Measurements from ENCODE around the gene GGA3. TPM values are rescaled to one million over a fixed set of nuclear protein-coding genes. Genes with fewer than 3 reads are reported as not detected.
"Not testable (repeated sequence)": the region's sequence is repeated elsewhere in the genome, so short reads cannot be mapped to it uniquely, and the experiment has no call there.

The GGA3 gene
- total RNA-seq, 6 experiments from 2014 or later, result 12.4 to 18.9 (median 15.8) TPM

DNA sequence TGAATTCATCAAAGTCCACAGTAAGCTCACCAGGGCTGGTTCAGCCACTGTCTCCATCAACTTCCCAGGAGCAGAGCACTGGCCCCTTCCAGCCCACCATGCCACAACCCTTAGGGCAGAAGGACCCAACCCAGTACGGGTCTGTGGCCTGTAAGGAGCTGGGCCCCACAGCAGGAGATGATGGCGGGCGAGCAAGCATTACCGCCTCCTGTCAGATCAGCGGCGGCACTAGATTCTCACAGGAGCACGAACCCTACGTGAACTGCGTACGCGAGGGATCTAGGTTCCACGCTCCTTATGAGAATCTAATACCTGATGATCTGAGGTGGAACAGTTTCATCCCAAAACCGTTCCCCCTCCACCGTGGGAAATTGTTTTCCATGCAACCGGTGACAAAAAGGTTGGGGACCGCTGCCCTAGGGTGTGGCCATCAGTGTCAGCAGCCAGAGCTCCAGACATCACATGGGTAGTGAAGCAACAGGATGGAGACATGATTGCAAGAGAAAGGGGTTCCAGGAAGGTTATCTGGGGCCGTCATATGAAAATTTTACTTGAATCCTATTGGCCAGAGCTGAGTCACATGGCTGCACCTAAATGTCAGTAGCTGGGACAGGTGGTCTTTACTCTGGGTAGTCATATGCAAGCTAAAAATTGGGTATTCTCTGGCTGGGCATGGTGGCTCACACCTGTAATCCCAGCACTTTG lies 40.2 kb upstream of the GGA3 start:
- H3K36me3 ChIP-seq, result no peaks in the 10 kb centered on the region
- H3K4me3 ChIP-seq, result no peak overlapping the region
- no peaks in the 10 kb centered on the region for H3K27me3 ChIP-seq
- H3K27ac ChIP-seq, result no peak overlapping the region
- ATAC-seq (peak; percentile 25 to 52 (median 40)), DNase-seq (no peak)
- no peaks in the 10 kb centered on the region for H3K4me1 ChIP-seq
- TF ChIP-seq POLR2A (IDR thresholded peaks at IDR 0.05), result no peak
- no peak for TF ChIP-seq CTCF (IDR thresholded peaks at IDR 0.05)
- no peaks in the 10 kb centered on the region for H3K9me3 ChIP-seq
- WGBS (ENCODE audit: insufficient coverage, low coverage, low lambda C conversion rate, missing lambda C conversion rate), result 78% methylated on average over 5 of the region's 17 CpGs
- intact Hi-C loops (cut with DNase I), result no loop called here

- no peak for DNase-seq
- H3K9me3 ChIP-seq, result no peaks in the 10 kb centered on the region
- H3K4me3 ChIP-seq, result no peak overlapping the region
- 77% methylated on average over 8 of the region's 9 CpGs for WGBS (ENCODE audit: insufficient coverage, low coverage, low lambda C conversion rate, missing lambda C conversion rate)
- TF ChIP-seq POLR2A (IDR thresholded peaks at IDR 0.05) (no peak), CTCF (IDR thresholded peaks at IDR 0.05) (no peak)
- intact Hi-C loops (cut with DNase I), result no loop called here
- ATAC-seq, result peak in 3 of 4 donors; percentile 33 to 49 (median 38)
- no peaks in the 10 kb centered on the region for H3K4me1 ChIP-seq
- no peaks in the 10 kb centered on the region for H3K27me3 ChIP-seq
- no peaks in the 10 kb centered on the region for H3K36me3 ChIP-seq
- H3K27ac ChIP-seq, result no peak overlapping the region
Measured at GRCh38 chr17:75301049-75301448, 39.6 kb upstream of the GGA3 start.

GRCh38 chr17:75300280-75300679 lies 38.9 kb upstream of the GGA3 start:
- no peaks in the 10 kb centered on the region for H3K4me1 ChIP-seq
- intact Hi-C loops (cut with DNase I), result no loop called here
- no peaks in the 10 kb centered on the region for H3K27me3 ChIP-seq
- DNase-seq (no peak), ATAC-seq (no peak)
- no peaks in the 10 kb centered on the region for H3K36me3 ChIP-seq
- WGBS (ENCODE audit: insufficient coverage, low coverage, low lambda C conversion rate, missing lambda C conversion rate), result 52% methylated on average over 5 of the region's 7 CpGs
- no peak overlapping the region for H3K4me3 ChIP-seq
- H3K27ac ChIP-seq, result no peak overlapping the region
- TF ChIP-seq POLR2A (IDR thresholded peaks at IDR 0.05) (no peak), CTCF (IDR thresholded peaks at IDR 0.05) (no peak)
- no peaks in the 10 kb centered on the region for H3K9me3 ChIP-seq

DNA sequence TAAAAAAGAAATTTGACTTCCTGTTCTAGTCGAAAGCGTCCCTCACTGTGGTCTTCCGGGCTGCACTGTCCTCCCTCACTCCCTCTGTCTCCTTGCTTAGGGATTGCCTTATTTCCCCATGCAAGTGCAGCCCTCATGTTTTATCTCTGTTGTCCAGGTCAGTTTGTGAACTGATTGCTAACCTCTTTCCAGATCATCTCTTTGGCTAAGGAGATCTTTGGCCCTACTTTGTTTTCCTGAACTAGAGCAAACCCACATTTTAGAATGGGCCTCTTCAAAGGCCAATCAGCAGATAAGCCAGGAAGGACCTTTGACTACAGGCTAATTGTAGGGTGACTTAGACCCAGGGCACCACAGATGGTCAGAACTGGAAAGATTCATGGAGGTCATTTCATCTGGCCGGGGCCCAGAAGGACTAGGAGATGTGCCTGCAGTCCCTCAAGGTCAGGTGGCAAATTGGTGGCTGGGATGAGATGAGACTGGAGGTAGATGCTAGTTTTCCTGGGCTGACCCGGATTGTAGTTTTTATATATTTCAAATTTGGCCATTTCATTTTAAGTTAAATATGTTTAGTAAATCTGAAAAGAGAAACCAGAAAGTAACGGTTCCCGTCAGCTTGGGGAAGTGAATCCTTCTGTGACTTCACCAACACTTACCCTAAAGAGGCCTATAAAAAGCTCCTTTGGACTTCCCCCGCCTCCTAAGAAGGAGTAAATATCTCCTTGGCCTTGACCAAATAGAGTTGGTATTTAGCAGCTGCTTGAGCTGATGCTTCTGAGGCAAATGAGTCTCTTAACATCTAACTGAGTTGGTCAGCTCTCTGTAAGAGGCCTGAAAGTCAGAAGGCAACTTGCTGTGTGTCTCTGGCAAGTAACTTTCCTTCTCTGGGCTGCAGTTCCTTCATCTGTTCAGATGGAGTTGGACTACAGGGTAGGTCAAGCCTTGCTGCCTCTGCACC lies 34.1 kb upstream of the GGA3 start:
- no peak for DNase-seq
- no peaks in the 10 kb centered on the region for H3K36me3 ChIP-seq
- no peaks in the 10 kb centered on the region for H3K27me3 ChIP-seq
- TF ChIP-seq CTCF (IDR thresholded peaks at IDR 0.05), result no peak
- peak; percentile 26 for TF ChIP-seq POLR2A (IDR thresholded peaks at IDR 0.05)
- no peaks in the 10 kb centered on the region for H3K4me1 ChIP-seq
- intact Hi-C loops (cut with DNase I), result no loop called here
- no peak overlapping the region for H3K4me3 ChIP-seq
- peak overlapping the region; percentile 16 to 75 (median 68) for H3K27ac ChIP-seq
- H3K9me3 ChIP-seq, result no peaks in the 10 kb centered on the region
- WGBS (ENCODE audit: insufficient coverage, low coverage, low lambda C conversion rate, missing lambda C conversion rate), result 42% methylated on average over 7 of the region's 8 CpGs
- ATAC-seq, result peak; percentile 40 to 75 (median 62)

DNA sequence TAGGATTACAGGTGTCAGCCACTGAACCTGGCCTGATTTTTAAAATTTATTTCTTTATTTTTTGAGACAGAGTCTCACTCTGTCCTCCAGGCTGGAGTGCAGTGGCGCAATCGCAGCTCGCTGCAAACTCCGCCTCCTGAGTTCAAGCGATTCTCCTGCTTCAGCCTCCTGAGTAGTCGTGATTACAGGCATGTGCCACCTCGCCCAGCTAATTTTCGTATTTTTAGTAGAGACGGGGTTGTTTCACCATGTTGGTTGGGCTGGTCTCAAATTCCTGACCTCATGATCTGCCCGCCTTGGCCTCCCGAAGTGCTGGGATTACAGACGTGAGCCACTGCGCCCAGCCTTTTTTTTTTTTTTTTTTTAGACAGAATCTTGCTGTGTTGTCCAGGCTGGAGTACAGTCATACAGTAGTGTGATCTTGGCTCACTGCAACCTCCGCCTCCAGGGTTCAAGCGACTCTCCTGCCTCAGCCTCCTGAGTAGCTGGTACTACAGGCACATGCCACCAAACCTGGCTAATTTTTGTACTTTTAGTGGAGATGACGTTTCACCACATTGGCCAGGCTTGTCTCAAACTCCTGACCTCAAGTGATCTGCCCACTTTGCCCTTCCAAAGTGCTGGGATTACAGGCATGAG lies 31.5 kb upstream of the GGA3 start:
- H3K27ac ChIP-seq, result not testable (repeated sequence)
- 53% methylated on average over 11 of the region's 16 CpGs for WGBS (ENCODE audit: insufficient coverage, low coverage, low lambda C conversion rate, missing lambda C conversion rate)

More for the DNA sequence above, 31.5 kb upstream of the GGA3 start:
- intact Hi-C loops (cut with DNase I); H3K4me1 ChIP-seq; H3K4me3 ChIP-seq; H3K36me3 ChIP-seq; ATAC-seq; H3K27me3 ChIP-seq; H3K9me3 ChIP-seq: not testable (repeated sequence)
- DNase-seq, result peak in 1 of 3 donors; percentile 46
